ENCODE data around the gene SLC2A11.
A peak's percentile ranks its signal among the peaks of the same experiment; 100 is the strongest.

SLC2A11 gene

DNA sequence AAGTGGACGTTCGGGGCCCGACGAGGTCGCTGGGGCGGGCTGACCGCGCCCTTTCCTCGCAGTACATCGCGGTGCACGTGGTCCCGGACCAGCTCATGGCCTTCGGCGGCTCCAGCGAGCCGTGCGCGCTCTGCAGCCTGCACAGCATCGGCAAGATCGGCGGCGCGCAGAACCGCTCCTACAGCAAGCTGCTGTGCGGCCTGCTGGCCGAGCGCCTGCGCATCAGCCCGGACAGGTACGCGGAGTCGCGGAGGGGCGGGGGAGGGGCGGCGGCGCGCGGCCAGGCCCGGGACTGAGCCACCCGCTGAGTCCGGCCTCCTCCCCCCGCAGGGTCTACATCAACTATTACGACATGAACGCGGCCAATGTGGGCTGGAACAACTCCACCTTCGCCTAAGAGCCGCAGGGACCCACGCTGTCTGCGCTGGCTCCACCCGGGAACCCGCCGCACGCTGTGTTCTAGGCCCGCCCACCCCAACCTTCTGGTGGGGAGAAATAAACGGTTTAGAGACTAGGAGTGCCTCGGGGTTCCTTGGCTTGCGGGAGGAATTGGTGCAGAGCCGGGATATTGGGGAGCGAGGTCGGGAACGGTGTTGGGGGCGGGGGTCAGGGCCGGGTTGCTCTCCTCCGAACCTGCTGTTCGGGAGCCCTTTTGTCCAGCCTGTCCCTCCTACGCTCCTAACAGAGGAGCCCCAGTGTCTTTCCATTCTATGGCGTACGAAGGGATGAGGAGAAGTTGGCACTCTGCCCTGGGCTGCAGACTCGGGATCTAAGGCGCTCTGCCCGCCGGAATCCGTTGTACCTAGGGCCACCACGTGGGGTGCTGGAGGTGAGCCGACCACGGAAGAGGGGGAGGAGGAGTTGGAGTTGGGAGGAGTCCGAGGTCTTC lies 37.3 kb downstream of the SLC2A11 start:
- DNase-seq (ENCODE audit: low read depth in 1 of 2, low spot score in 1 of 2): peak; percentile 83 to 88
- Histone ChIP-seq H3K27ac (replicated peaks) (peak overlapping the region; percentile 92), H3K4me3 (replicated peaks; ENCODE audit: insufficient read depth, low read length) (peak overlapping the region; percentile 72), H3K27me3 (ENCODE audit: insufficient read depth, poor library complexity, severe bottlenecking) (no peaks in the 10 kb centered on the region)
- TF ChIP-seq, protein P1, sequence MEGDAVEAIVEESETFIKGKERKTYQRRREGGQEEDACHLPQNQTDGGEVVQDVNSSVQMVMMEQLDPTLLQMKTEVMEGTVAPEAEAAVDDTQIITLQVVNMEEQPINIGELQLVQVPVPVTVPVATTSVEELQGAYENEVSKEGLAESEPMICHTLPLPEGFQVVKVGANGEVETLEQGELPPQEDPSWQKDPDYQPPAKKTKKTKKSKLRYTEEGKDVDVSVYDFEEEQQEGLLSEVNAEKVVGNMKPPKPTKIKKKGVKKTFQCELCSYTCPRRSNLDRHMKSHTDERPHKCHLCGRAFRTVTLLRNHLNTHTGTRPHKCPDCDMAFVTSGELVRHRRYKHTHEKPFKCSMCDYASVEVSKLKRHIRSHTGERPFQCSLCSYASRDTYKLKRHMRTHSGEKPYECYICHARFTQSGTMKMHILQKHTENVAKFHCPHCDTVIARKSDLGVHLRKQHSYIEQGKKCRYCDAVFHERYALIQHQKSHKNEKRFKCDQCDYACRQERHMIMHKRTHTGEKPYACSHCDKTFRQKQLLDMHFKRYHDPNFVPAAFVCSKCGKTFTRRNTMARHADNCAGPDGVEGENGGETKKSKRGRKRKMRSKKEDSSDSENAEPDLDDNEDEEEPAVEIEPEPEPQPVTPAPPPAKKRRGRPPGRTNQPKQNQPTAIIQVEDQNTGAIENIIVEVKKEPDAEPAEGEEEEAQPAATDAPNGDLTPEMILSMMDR (IDR thresholded peaks at IDR 0.05; ENCODE audit: insufficient read depth, low read length): peak; percentile 29
- TF ChIP-seq POLR2AphosphoS5 (IDR thresholded peaks at IDR 0.05; ENCODE audit: low read depth) (no peak; the same call in none of the 2 replicates), GABPA (IDR thresholded peaks at IDR 0.05; ENCODE audit: low read depth) (no peak), SPI1 (IDR thresholded peaks at IDR 0.05; ENCODE audit: borderline replicate concordance, low read depth) (no peak)
- TF ChIP-seq, protein P2, sequence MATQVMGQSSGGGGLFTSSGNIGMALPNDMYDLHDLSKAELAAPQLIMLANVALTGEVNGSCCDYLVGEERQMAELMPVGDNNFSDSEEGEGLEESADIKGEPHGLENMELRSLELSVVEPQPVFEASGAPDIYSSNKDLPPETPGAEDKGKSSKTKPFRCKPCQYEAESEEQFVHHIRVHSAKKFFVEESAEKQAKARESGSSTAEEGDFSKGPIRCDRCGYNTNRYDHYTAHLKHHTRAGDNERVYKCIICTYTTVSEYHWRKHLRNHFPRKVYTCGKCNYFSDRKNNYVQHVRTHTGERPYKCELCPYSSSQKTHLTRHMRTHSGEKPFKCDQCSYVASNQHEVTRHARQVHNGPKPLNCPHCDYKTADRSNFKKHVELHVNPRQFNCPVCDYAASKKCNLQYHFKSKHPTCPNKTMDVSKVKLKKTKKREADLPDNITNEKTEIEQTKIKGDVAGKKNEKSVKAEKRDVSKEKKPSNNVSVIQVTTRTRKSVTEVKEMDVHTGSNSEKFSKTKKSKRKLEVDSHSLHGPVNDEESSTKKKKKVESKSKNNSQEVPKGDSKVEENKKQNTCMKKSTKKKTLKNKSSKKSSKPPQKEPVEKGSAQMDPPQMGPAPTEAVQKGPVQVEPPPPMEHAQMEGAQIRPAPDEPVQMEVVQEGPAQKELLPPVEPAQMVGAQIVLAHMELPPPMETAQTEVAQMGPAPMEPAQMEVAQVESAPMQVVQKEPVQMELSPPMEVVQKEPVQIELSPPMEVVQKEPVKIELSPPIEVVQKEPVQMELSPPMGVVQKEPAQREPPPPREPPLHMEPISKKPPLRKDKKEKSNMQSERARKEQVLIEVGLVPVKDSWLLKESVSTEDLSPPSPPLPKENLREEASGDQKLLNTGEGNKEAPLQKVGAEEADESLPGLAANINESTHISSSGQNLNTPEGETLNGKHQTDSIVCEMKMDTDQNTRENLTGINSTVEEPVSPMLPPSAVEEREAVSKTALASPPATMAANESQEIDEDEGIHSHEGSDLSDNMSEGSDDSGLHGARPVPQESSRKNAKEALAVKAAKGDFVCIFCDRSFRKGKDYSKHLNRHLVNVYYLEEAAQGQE (IDR thresholded peaks at IDR 0.05; ENCODE audit: insufficient replicate concordance, low read depth): no peak

DNA sequence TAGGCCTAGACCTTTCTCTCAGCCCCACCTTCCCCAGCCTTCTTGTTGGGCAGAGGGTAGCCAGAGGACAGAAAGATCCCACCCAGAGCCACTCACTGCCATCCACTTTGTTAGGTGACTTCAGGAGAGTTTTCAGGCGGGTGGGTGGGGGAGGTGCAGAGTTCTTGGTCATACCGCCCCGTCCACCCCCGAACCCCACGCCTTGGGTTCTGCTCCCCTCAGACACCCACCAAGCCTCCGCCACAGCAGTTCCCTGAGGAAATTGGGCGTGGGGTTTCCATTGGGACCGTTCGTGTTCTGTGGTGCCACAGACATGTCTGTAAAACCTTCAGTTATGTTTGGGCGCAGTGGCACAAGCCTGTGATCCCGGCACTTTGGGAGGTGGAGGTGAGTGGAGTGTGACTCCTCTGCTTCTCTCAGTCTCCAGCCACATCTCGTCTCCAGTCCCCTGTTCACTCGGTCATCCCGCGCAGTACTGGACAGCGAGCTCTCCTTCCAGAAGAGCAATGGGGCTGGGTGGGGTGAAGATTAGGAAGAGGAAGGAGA lies 38.0 kb downstream of the SLC2A11 start:
- peak overlapping the region; percentile 92 for H3K27ac ChIP-seq (replicated peaks)
- no peaks in the 10 kb centered on the region for H3K27me3 ChIP-seq (ENCODE audit: insufficient read depth, poor library complexity, severe bottlenecking)
- no peak for DNase-seq (ENCODE audit: low read depth in 1 of 2, low spot score in 1 of 2)
- H3K4me3 ChIP-seq (replicated peaks; ENCODE audit: insufficient read depth, low read length): peak overlapping the region; percentile 72
- TF ChIP-seq, protein P2 (IDR thresholded peaks at IDR 0.05; ENCODE audit: insufficient replicate concordance, low read depth): no peak
- TF ChIP-seq, protein P1 (IDR thresholded peaks at IDR 0.05; ENCODE audit: insufficient read depth, low read length): no peak
- TF ChIP-seq POLR2AphosphoS5 (IDR thresholded peaks at IDR 0.05; ENCODE audit: low read depth) (no peak), SPI1 (IDR thresholded peaks at IDR 0.05; ENCODE audit: borderline replicate concordance, low read depth) (no peak), GABPA (IDR thresholded peaks at IDR 0.05; ENCODE audit: low read depth) (no peak)

DNA sequence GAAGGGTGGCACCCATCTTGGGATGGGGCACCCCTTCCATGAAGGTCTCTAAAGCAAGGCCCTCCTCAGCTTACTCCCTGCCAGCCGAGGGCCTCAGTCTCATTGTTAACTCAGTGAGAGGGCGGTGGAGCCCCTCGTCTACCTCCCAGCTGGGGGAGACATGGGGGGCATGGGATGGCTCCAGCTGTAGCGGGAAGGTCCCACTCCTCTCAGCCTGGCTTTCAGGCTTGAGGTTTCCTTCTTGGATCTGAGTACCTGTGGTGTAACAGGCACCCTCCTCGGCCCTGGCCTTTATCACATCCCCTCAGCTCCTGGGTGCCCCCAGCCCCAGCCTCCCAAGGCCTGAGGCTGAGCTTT lies 38.5 kb downstream of the SLC2A11 start:
- TF ChIP-seq, protein P2 (IDR thresholded peaks at IDR 0.05; ENCODE audit: insufficient replicate concordance, low read depth): no peak
- TF ChIP-seq GABPA (IDR thresholded peaks at IDR 0.05; ENCODE audit: low read depth) (no peak), POLR2AphosphoS5 (IDR thresholded peaks at IDR 0.05; ENCODE audit: low read depth) (no peak; the same call in 1 of the 2 replicates), SPI1 (IDR thresholded peaks at IDR 0.05; ENCODE audit: borderline replicate concordance, low read depth) (no peak)
- TF ChIP-seq, protein P1 (IDR thresholded peaks at IDR 0.05; ENCODE audit: insufficient read depth, low read length): no peak
- H3K4me3 ChIP-seq (replicated peaks; ENCODE audit: insufficient read depth, low read length): peak overlapping the region; percentile 72; the same call in 1 of the 2 replicates
- H3K27ac ChIP-seq (replicated peaks): peak overlapping the region; percentile 92
- DNase-seq (ENCODE audit: low read depth in 1 of 2, low spot score in 1 of 2): no peak
- H3K27me3 ChIP-seq (ENCODE audit: insufficient read depth, poor library complexity, severe bottlenecking): no peaks in the 10 kb centered on the region
